ENCODE measurements around the gene MAMLD1.

MAMLD1 gene

GRCh38 chrX:150459196-150459595 lies 96.1 kb downstream of the MAMLD1 start:
- no peak for DNase-seq (ENCODE audit: low read depth)
- H3K4me3 ChIP-seq (ENCODE audit: control insufficient read depth, low read depth, low read length), result no peak overlapping the region
- TF ChIP-seq, protein P1, sequence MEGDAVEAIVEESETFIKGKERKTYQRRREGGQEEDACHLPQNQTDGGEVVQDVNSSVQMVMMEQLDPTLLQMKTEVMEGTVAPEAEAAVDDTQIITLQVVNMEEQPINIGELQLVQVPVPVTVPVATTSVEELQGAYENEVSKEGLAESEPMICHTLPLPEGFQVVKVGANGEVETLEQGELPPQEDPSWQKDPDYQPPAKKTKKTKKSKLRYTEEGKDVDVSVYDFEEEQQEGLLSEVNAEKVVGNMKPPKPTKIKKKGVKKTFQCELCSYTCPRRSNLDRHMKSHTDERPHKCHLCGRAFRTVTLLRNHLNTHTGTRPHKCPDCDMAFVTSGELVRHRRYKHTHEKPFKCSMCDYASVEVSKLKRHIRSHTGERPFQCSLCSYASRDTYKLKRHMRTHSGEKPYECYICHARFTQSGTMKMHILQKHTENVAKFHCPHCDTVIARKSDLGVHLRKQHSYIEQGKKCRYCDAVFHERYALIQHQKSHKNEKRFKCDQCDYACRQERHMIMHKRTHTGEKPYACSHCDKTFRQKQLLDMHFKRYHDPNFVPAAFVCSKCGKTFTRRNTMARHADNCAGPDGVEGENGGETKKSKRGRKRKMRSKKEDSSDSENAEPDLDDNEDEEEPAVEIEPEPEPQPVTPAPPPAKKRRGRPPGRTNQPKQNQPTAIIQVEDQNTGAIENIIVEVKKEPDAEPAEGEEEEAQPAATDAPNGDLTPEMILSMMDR (conservative IDR thresholded peaks at IDR 0.05; ENCODE audit: control insufficient read depth, insufficient read depth, low read depth, low read length), result no peak

- DNase-seq (ENCODE audit: low read depth), result no peak
Measured at GRCh38 chrX:150460063-150460462, 96.9 kb downstream of the MAMLD1 start.

DNA sequence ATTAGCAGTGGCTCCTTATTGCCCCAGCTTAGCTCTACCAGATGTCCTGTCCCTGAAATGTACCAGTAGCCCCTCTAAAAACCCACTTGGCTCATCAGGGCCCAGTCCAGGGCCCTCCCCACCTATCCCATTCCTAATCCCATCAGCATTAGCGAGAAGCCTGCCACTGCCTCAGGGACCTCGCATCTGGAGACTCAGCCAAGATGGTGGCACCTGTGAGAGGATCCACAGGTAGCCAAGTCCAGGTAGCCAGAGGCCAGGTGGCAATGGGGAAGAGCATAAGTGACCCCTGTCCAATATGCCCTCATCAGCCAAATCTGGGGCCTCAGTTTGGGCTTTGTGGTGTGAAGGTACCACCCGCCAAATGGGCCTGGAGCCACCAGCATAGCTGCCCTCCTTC lies 97.7 kb downstream of the MAMLD1 start:
- no peak overlapping the region for H3K4me3 ChIP-seq (ENCODE audit: control insufficient read depth, low read depth, low read length)
- no peak for DNase-seq (ENCODE audit: low read depth)
- TF ChIP-seq, protein P1 (conservative IDR thresholded peaks at IDR 0.05; ENCODE audit: control insufficient read depth, insufficient read depth, low read depth, low read length), result no peak

More at GRCh38 chrX:150460063-150460462, 96.9 kb downstream of the MAMLD1 start:
- TF ChIP-seq, protein P1 (conservative IDR thresholded peaks at IDR 0.05; ENCODE audit: control insufficient read depth, insufficient read depth, low read depth, low read length), result no peak
- H3K4me3 ChIP-seq (ENCODE audit: control insufficient read depth, low read depth, low read length), result no peak overlapping the region

DNA sequence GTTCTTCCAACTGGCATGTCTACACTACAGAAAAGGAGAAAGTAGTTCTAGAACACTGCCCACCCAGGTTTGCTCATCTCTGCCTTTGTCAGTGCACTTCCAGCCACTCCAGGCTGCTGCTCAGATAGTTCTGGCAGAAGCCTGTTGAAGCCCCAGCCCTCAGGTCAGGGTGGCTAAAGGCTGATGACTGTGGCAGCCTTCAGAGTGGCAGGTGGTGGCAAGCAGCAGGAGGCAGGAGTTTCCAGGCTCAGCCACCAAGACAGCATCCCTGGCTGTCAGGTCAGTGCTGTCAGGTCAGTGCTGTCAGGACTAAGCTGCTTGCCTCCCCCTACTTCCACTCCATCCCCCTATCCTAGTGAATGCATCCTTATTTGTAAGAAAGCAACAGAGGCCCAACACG lies 100.4 kb downstream of the MAMLD1 start:
- TF ChIP-seq, protein P1 (conservative IDR thresholded peaks at IDR 0.05; ENCODE audit: control insufficient read depth, insufficient read depth, low read depth, low read length), result no peak

DNA sequence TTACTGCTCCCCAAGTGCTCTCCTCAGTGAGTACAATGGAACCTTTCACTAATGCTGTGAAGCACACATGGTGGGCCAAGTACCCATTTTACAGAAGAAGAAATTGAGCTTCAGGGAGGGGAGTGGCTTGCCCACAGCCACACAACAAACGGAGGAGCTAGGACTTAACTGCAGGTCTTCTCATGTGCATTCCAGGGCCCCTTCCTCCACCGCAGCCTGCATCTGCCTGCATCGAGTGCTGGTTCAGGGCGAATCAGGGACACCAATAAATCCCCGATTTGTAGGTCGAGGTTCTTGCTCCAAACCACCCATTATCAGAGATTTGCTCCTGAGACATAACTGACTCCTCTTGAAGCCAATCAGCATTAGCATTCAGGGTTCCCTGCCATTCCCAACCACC lies 100.9 kb downstream of the MAMLD1 start:
- H3K4me3 ChIP-seq (ENCODE audit: control insufficient read depth, low read depth, low read length), result no peak overlapping the region
- no peak for DNase-seq (ENCODE audit: low read depth)
- TF ChIP-seq, protein P1 (conservative IDR thresholded peaks at IDR 0.05; ENCODE audit: control insufficient read depth, insufficient read depth, low read depth, low read length), result no peak

More for the DNA sequence above, 100.4 kb downstream of the MAMLD1 start:
- DNase-seq (ENCODE audit: low read depth), result no peak
- H3K4me3 ChIP-seq (ENCODE audit: control insufficient read depth, low read depth, low read length), result no peak overlapping the region

DNA sequence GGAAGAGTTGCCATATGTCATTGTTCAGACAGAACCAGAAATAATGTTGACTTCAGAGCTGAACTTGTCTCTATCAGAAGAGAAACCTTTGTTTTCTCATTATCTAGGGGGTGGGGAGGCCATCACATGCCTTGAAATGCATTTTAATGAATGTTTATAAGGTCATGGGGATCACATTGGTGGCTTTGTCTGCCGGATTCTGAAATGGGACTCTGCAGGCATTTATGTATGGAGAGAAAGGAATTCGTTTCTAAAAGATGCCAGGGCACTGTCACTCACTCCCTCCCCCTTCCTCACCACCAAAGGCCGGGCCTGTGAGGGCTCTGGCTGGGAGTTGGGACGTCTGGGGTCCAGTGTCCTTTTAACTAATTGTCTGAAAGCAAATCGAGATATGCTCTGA lies 102.2 kb downstream of the MAMLD1 start:
- no peak for DNase-seq (ENCODE audit: low read depth)
- H3K4me3 ChIP-seq (ENCODE audit: control insufficient read depth, low read depth, low read length), result no peak overlapping the region
- TF ChIP-seq, protein P1 (conservative IDR thresholded peaks at IDR 0.05; ENCODE audit: control insufficient read depth, insufficient read depth, low read depth, low read length), result no peak

All from fibroblast of mammary gland (primary cell).